Natural killer cell (primary cell): ENCODE data around the gene CPEB3. TPM values are rescaled to one million over a fixed set of nuclear protein-coding genes. Genes with fewer than 3 reads are reported as not detected.
"Not testable (repeated sequence)": the region's sequence is repeated elsewhere in the genome, so short reads cannot be mapped to it uniquely, and the experiment has no call there.

Source experiments
- ATAC-seq, 3 donors: fragments of 150-1000 bp in 2 of 3; fragments of 200-7000 bp in 1 of 3; cut with Tn5 transposase; 1 replicate in 1 of 3; 2 replicates in 2 of 3; pipeline ENCODE4 v1.10.0; 2021; ENCODE audit warnings: mild to moderate bottlenecking in 2 of 3, moderate library complexity in 2 of 3
- DNase-seq, 2 donors: peaks; one replicate each; pipeline versions ENCODE4 v3.0.0 to v3.0.0-alpha.2; 2013 to 2021; ENCODE audit warnings: mixed read lengths in 1 of 2
- H3K27ac ChIP-seq: one replicate; pipeline ENCODE4 v1.5.1; 2013; ENCODE audit warnings: mild to moderate bottlenecking, low read length
- H3K27me3 ChIP-seq: one replicate; pipeline ENCODE4 v1.6.1; 2013; ENCODE audit warnings: low read length; ENCODE audit not compliant: control insufficient read depth, insufficient read depth
- H3K36me3 ChIP-seq: one replicate; pipeline ENCODE4 v1.6.1; 2013; ENCODE audit warnings: low read length; ENCODE audit not compliant: control insufficient read depth, insufficient read depth
- H3K4me1 ChIP-seq: one replicate; pipeline ENCODE4 v1.6.1; 2013; ENCODE audit warnings: low read length; ENCODE audit not compliant: control insufficient read depth, insufficient read depth
- H3K4me3 ChIP-seq: one replicate; pipeline ENCODE4 v1.5.1; 2013; ENCODE audit warnings: low read length
- H3K9me3 ChIP-seq: one replicate; pipeline ENCODE4 v1.6.1; 2013; ENCODE audit warnings: low read length; ENCODE audit not compliant: control insufficient read depth, insufficient read depth
- H3K27ac Mint-ChIP-seq, 2 donors: one replicate each; pipeline ENCODE4 v1.8.0; 2022; ENCODE audit warnings: mild to moderate bottlenecking in 2 of 2, mixed read lengths in 2 of 2, moderate library complexity in 1 of 2
- H3K27me3 Mint-ChIP-seq, 2 donors: one replicate each; pipeline ENCODE4 v1.8.0; 2022; ENCODE audit warnings: low read depth in 2 of 2, mixed read lengths in 2 of 2
- H3K36me3 Mint-ChIP-seq: one replicate; pipeline ENCODE4 v1.8.0; 2022; ENCODE audit warnings: mixed read lengths
- H3K4me1 Mint-ChIP-seq, 2 donors: one replicate each; pipeline ENCODE4 v1.8.0; 2022; ENCODE audit warnings: mixed read lengths in 2 of 2
- H3K4me3 Mint-ChIP-seq: one replicate; pipeline ENCODE4 v1.8.0; 2022; ENCODE audit warnings: mild to moderate bottlenecking, moderate library complexity, mixed read lengths
- H3K9me3 Mint-ChIP-seq, 2 donors: one replicate each; pipeline ENCODE4 v1.8.0; 2022; ENCODE audit warnings: mixed read lengths in 2 of 2
- WGBS: methylation state at CpG from one replicate; pipeline ENCODE4 v1.1.7; 2013; ENCODE audit warnings: missing lambda C conversion rate; ENCODE audit not compliant: insufficient coverage; 5-methylcytosine and 5-hydroxymethylcytosine counted together
- intact Hi-C: fragments of 100-400 bp; cut with micrococcal nuclease; formaldehyde crosslinking; loops from one replicate; pipeline ENCODE4 v1.14.2; 2022
- total RNA-seq, 4 donors: library from RNA; stranded (reverse); fragments of 120-200 nt in 1 of 4; gene quantifications; one replicate each; pipeline versions ENCODE4 v1.2.3 to v1.2.4, GENCODE V29; 2013 to 2022
- TF ChIP-seq, protein P1 (sequence below): fragments of 200-600 bp; IDR thresholded peaks from one replicate; pipeline ENCODE4 v1.8.0; 2022; ENCODE audit warnings: antibody characterized with exemption

Gene CPEB3
- total RNA-seq, 3 donors from 2014 or later (not counting 1 experiment from before 2014, with no cell fraction given) = 3.6 to 6.9 (median 5.4) TPM

DNA sequence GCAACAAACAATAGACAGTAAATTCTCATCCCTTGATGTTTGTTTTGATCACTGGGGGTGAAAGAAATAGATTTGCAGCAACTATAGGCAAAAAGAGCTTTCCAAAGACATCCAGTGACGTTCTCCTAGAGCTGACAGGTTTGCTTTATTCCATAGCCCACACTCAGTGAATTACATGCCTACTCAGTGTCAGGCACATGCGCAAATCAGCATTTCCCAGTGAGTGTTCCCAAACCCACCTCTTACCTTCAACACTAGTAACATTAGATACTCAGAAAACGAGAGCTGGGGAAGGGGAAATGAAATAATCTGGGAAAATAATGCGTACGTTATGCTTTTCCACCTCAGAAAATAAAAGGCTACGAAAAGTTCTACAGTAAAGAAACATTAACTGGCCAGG is 144.1 kb downstream of the CPEB3 start:
- Mint-ChIP-seq H3K4me3 (no peak overlapping the region), H3K36me3 (no peaks in the 10 kb centered on the region), H3K9me3 (no peaks in the 10 kb centered on the region), H3K4me1 (peaks cover 0 to 17% of the 10 kb centered on the region in 2 donors), H3K27ac (no peak overlapping the region), H3K27me3 (no peaks in the 10 kb centered on the region)
- no peaks in the 10 kb centered on the region for H3K27me3 ChIP-seq
- WGBS = 92% methylated on average over 5 of the region's 6 CpGs
- no peaks in the 10 kb centered on the region for H3K9me3 ChIP-seq
- DNase-seq (no peak), ATAC-seq (no peak)
- intact Hi-C loops = no loop called here
- TF ChIP-seq, protein P1, sequence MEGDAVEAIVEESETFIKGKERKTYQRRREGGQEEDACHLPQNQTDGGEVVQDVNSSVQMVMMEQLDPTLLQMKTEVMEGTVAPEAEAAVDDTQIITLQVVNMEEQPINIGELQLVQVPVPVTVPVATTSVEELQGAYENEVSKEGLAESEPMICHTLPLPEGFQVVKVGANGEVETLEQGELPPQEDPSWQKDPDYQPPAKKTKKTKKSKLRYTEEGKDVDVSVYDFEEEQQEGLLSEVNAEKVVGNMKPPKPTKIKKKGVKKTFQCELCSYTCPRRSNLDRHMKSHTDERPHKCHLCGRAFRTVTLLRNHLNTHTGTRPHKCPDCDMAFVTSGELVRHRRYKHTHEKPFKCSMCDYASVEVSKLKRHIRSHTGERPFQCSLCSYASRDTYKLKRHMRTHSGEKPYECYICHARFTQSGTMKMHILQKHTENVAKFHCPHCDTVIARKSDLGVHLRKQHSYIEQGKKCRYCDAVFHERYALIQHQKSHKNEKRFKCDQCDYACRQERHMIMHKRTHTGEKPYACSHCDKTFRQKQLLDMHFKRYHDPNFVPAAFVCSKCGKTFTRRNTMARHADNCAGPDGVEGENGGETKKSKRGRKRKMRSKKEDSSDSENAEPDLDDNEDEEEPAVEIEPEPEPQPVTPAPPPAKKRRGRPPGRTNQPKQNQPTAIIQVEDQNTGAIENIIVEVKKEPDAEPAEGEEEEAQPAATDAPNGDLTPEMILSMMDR = no peak
- H3K27ac ChIP-seq = no peak overlapping the region
- no peak overlapping the region for H3K4me3 ChIP-seq
- no peaks in the 10 kb centered on the region for H3K4me1 ChIP-seq
- no peaks in the 10 kb centered on the region for H3K36me3 ChIP-seq

DNA sequence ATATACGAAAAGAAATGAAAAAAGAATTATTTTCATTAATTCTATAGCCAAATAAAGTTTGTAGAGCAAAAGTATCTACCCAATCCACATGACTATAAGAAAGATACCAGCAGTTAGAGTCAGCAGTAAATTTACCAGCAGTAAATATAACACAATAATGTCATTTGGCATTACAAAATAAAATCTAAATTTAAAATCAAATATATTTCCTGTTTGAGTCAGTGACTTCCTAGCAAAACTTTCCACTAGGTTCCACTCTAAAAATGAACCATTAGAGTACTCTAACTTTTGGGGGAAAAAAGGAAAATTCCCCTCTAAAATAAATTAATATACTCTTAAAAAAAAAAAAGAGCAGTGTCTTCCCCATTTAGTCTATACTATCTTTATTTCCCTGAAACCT is 144.8 kb downstream of the CPEB3 start:
- no peaks in the 10 kb centered on the region for H3K36me3 Mint-ChIP-seq
- intact Hi-C loops = no loop called here
- H3K4me3 Mint-ChIP-seq = no peak overlapping the region
- peaks cover 0 to 17% of the 10 kb centered on the region in 2 donors for H3K4me1 Mint-ChIP-seq
- no peak overlapping the region for H3K4me3 ChIP-seq
- H3K9me3 ChIP-seq = no peaks in the 10 kb centered on the region
- TF ChIP-seq, protein P1 = no peak
- H3K9me3 Mint-ChIP-seq = no peaks in the 10 kb centered on the region
- H3K27ac ChIP-seq = no peak overlapping the region
- no peaks in the 10 kb centered on the region for H3K27me3 ChIP-seq
- DNase-seq (no peak), ATAC-seq (no peak)
- no peak overlapping the region for H3K27ac Mint-ChIP-seq
- no peaks in the 10 kb centered on the region for H3K27me3 Mint-ChIP-seq
- no peaks in the 10 kb centered on the region for H3K36me3 ChIP-seq
- no peaks in the 10 kb centered on the region for H3K4me1 ChIP-seq
- no CpG with 5 or more reads among the region's 1 CpG for WGBS

DNA sequence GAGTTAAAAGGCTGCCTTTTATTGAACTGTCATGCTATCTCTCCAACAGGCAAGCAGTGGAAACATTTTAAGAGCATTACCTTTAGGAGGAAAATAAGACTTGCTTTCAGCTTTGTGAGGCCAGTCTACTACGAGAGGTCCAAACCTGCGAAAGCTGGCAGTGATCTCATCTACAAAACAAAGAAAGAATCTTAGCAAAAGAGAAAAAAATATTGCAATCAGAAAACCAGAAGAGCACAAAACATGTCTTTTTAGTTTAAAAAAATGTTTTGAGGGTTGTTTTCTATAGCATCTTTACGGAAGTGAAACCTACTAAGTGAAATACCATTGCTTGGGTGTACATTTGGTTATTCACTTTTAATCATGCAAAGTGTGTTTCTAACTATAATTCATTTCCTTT is 147.9 kb downstream of the CPEB3 start:
- no peak for ATAC-seq
- WGBS = 88% methylated on average over 2 of the region's 3 CpGs

DNA sequence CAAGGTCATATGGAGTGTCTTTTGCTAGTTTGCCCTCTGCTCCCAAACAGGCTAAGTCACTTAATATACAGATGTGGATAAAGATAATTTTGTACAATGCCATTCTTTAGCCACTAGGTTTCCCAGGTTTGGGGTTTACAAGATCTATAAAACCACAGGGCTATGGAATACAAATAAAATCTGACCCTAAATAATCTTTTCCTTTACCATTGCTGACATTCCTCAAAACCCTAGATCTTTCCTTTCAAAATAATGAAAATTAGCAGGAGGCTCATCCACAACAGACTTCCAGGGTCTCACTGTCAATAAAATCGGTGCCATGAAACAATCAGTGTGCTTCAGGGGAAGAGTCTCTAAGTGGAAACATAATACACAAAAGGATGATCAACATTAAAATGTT is 148.4 kb downstream of the CPEB3 start:
- H3K36me3 ChIP-seq = no peaks in the 10 kb centered on the region
- Mint-ChIP-seq H3K27me3 (no peaks in the 10 kb centered on the region), H3K9me3 (no peaks in the 10 kb centered on the region), H3K36me3 (peaks cover 7% of the 10 kb centered on the region), H3K4me1 (peaks cover 0 to 12% of the 10 kb centered on the region in 2 donors), H3K27ac (peak overlapping the region in 1 of 2 donors; percentile 5), H3K4me3 (no peak overlapping the region)
- no peaks in the 10 kb centered on the region for H3K4me1 ChIP-seq
- H3K9me3 ChIP-seq = no peaks in the 10 kb centered on the region
- ATAC-seq (no peak), DNase-seq (no peak)
- TF ChIP-seq, protein P1 = no peak
- peak overlapping the region; percentile 38 for H3K27ac ChIP-seq
- no peaks in the 10 kb centered on the region for H3K27me3 ChIP-seq
- intact Hi-C loops = no loop called here
- no peak overlapping the region for H3K4me3 ChIP-seq
- 80% methylated on average over 1 of the region's 1 CpG for WGBS

More for the DNA sequence above, 147.9 kb downstream of the CPEB3 start:
- H3K36me3 Mint-ChIP-seq = peaks cover 7% of the 10 kb centered on the region
- DNase-seq = no peak
- Histone ChIP-seq H3K4me3 (no peak overlapping the region), H3K9me3 (no peaks in the 10 kb centered on the region), H3K27me3 (no peaks in the 10 kb centered on the region), H3K36me3 (no peaks in the 10 kb centered on the region), H3K27ac (no peak overlapping the region), H3K4me1 (no peaks in the 10 kb centered on the region)
- TF ChIP-seq, protein P1 = no peak
- peaks cover 0 to 13% of the 10 kb centered on the region in 2 donors for H3K4me1 Mint-ChIP-seq
- no peaks in the 10 kb centered on the region for H3K9me3 Mint-ChIP-seq
- intact Hi-C loops = no loop called here
- H3K27me3 Mint-ChIP-seq = no peaks in the 10 kb centered on the region
- H3K27ac Mint-ChIP-seq = peak overlapping the region in 1 of 2 donors; percentile 5
- no peak overlapping the region for H3K4me3 Mint-ChIP-seq

DNA sequence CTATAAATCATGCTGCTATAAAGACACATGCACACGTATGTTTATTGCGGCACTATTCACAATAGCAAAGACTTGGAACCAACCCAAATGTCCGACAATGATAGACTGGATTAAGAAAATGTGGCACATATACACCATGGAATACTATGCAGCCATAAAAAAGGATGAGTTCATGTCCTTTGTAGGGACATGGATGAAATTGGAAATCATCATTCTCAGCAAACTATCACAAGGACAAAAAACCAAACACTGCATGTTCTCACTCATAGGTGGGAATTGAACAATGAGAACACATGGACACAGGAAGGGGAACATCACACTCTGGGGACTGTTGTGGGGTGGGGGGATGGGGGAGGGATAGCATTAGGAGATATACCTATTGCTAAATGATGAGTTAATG is 149.7 kb downstream of the CPEB3 start:
- H3K27me3 Mint-ChIP-seq, H3K4me3 Mint-ChIP-seq, H3K27me3 ChIP-seq, H3K4me1 ChIP-seq, H3K9me3 ChIP-seq, H3K36me3 Mint-ChIP-seq, H3K36me3 ChIP-seq, H3K9me3 Mint-ChIP-seq, intact Hi-C loops, H3K27ac ChIP-seq, H3K4me3 ChIP-seq, DNase-seq, H3K27ac Mint-ChIP-seq, ATAC-seq: not testable (repeated sequence)
- peaks cover 0 to 12% of the 10 kb centered on the region in 2 donors for H3K4me1 Mint-ChIP-seq
- WGBS = no CpG with 5 or more reads among the region's 3 CpGs
